Ovary (tissue), 3 donors: ENCODE data around the gene RPLP2.

Experiments used
- EP300 ChIP-seq: sonication (generic); formaldehyde crosslinking; IDR thresholded peaks from one replicate; pipeline ENCODE4 v1.6.1; 2017; ENCODE audit warnings: antibody characterized with exemption
- POLR2A ChIP-seq: fragments of 450-650 bp; IDR thresholded peaks from one replicate; pipeline ENCODE4 v1.6.1; 2017; ENCODE audit warnings: antibody characterized with exemption, mild to moderate bottlenecking, moderate library complexity
- TF ChIP-seq, protein P1 (sequence below), 3 donors: fragments of 450-650 bp in 2 of 3; fragments of 200-600 bp in 1 of 3; IDR thresholded peaks; one replicate each; pipeline versions ENCODE4 v1.5.1 to v1.8.0; 2016 to 2022; ENCODE audit warnings: antibody characterized with exemption in 3 of 3, mild to moderate bottlenecking in 1 of 3
- donor health status: DM: no; HTN: no; CAD: no.

DNA sequence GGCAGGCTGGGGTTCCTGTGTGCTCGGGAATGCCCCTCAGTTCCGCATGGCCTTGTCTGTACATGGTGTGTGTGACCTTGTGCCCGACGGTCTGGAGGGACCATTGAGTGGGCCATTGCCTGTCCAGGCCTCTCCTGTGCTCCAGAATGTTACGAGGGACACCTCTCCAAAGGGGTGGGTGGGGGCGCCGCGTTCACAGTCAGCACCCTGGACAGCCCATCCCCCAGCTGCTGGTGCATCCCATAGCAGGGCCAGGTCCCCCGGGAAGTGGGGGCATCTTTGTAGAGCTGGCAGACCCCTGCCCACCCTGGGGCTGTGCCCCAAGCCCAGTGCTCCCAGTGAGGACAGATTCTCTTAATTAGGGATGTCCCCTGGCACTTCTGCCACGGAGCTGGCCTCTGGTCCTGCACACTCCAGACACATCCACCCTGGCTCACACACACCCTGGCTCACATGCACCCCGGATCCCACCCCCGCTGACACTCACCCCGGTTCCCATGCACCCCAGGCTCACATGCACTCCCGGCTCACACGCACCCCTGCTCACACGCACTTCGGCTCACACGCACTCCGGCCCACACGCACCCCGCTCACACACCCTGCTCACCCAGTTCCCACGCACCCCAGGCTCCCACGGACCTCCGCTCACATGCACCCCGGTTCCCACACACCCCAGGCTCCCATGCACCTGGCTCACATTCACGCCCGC is 48.4 kb downstream of the RPLP2 start:
- TF ChIP-seq, protein P1, sequence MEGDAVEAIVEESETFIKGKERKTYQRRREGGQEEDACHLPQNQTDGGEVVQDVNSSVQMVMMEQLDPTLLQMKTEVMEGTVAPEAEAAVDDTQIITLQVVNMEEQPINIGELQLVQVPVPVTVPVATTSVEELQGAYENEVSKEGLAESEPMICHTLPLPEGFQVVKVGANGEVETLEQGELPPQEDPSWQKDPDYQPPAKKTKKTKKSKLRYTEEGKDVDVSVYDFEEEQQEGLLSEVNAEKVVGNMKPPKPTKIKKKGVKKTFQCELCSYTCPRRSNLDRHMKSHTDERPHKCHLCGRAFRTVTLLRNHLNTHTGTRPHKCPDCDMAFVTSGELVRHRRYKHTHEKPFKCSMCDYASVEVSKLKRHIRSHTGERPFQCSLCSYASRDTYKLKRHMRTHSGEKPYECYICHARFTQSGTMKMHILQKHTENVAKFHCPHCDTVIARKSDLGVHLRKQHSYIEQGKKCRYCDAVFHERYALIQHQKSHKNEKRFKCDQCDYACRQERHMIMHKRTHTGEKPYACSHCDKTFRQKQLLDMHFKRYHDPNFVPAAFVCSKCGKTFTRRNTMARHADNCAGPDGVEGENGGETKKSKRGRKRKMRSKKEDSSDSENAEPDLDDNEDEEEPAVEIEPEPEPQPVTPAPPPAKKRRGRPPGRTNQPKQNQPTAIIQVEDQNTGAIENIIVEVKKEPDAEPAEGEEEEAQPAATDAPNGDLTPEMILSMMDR (IDR thresholded peaks at IDR 0.05) = no peak
- TF ChIP-seq POLR2A (no peak), EP300 (no peak)
